Panc1 (cell line): ENCODE measurements around the gene SHC3.

ENCODE experiments used
- CTCF ChIP-seq: fragments of 450-650 bp; IDR thresholded peaks from 2 replicates; pipeline ENCODE4 v1.5.1; 2017; ENCODE audit warnings: mild to moderate bottlenecking
- POLR2AphosphoS5 ChIP-seq: IDR thresholded peaks from 2 replicates; pipeline ENCODE4 v1.6.1; 2012; ENCODE audit warnings: mild to moderate bottlenecking, low read depth, low read length, moderate library complexity
- REST ChIP-seq, 2 experiments: IDR thresholded peaks; 2 replicates each; pipeline ENCODE4 v1.6.1; 2011 to 2012; ENCODE audit warnings: low read depth in 2 of 2, control low read depth in 1 of 2, low read length in 1 of 2, mild to moderate bottlenecking in 1 of 2, moderate library complexity in 1 of 2; ENCODE audit not compliant: insufficient read depth in 1 of 2
- TCF7L2 ChIP-seq: IDR thresholded peaks from 2 replicates; pipeline ENCODE4 v1.6.1; 2011; ENCODE audit warnings: mild to moderate bottlenecking, low read depth, low read length, inconsistent platforms

GRCh38 chr9:89015336-89015735 is 163.3 kb downstream of the SHC3 start:
- TF ChIP-seq CTCF (no peak), REST (IDR thresholded peaks at IDR 0.05; ENCODE audit: insufficient read depth in 1 of 2, low read depth in 2 of 2, low read length in 1 of 2) (no peak), POLR2AphosphoS5 (no peak), TCF7L2 (no peak)
